ENCODE data around the gene REPIN1.

- TF ChIP-seq POLR2A (IDR thresholded peaks at IDR 0.05), result no peak
- no peak for TF ChIP-seq CTCF (IDR thresholded peaks at IDR 0.05)
These were observed 49.2 kb downstream of the REPIN1 start for GRCh38 chr7:150417863-150418262.
